Effector memory CD8-positive, alpha-beta T cell (primary cell): ENCODE results near the gene GRB2.
"Not testable (repeated sequence)": the region's sequence is repeated elsewhere in the genome, so short reads cannot be mapped to it uniquely, and the experiment has no call there.

ENCODE experiments used
- ATAC-seq: fragments of 150-1000 bp; cut with Tn5 transposase; replicated peaks from 2 replicates; pipeline ENCODE4 v1.10.0; 2021; ENCODE audit warnings: mild to moderate bottlenecking, moderate library complexity
- DNase-seq, 3 experiments: peaks; one replicate each; pipeline ENCODE4 v3.0.0; 2021
- H3K27ac Mint-ChIP-seq, 2 donors: one replicate each; pipeline ENCODE4 v1.8.0; 2022; ENCODE audit warnings: mild to moderate bottlenecking in 2 of 2, mixed read lengths in 2 of 2, moderate library complexity in 2 of 2
- H3K27me3 Mint-ChIP-seq, 2 donors: one replicate each; pipeline ENCODE4 v1.8.0; 2022; ENCODE audit warnings: mixed read lengths in 2 of 2
- H3K36me3 Mint-ChIP-seq: one replicate; pipeline ENCODE4 v1.8.0; 2022; ENCODE audit warnings: mild to moderate bottlenecking, moderate library complexity, mixed read lengths; ENCODE audit not compliant: insufficient read depth
- H3K4me1 Mint-ChIP-seq, 2 donors: one replicate each; pipeline ENCODE4 v1.8.0; 2022; ENCODE audit warnings: low read depth in 2 of 2, mixed read lengths in 2 of 2
- H3K4me3 Mint-ChIP-seq, 2 donors: one replicate each; pipeline ENCODE4 v1.8.0; 2022; ENCODE audit warnings: mild to moderate bottlenecking in 2 of 2, mixed read lengths in 2 of 2, moderate library complexity in 2 of 2
- H3K9me3 Mint-ChIP-seq, 2 donors: one replicate each; pipeline ENCODE4 v1.8.0; 2022; ENCODE audit warnings: mixed read lengths in 2 of 2

GRB2 gene

DNA sequence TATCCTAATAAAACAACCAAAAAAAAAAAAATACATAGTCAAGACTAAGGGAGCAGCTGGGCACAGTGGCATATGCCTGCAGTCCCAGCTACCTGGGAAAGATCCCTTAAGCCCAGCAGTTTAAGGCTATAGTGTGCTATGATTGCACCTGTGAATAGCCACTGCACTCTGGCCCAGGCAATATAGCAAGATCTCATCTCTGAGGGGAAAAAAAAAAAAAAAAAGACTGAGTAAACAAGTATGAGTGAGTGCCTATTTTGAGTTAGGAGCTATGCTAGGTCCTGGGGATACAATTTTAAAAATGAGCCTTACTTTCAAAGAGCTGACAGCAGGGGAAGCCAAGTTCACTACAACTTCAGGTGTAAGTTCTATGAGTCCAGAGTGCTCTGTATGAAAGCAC, 55.4 kb downstream of the GRB2 start:
- peaks cover 13% of the 10 kb centered on the region for H3K36me3 Mint-ChIP-seq
- no peaks in the 10 kb centered on the region for H3K9me3 Mint-ChIP-seq
- H3K27ac Mint-ChIP-seq, result no peak overlapping the region
- H3K4me3 Mint-ChIP-seq, result no peak overlapping the region
- no peaks in the 10 kb centered on the region for H3K27me3 Mint-ChIP-seq
- H3K4me1 Mint-ChIP-seq, result peaks cover 49 to 74% of the 10 kb centered on the region in 2 donors
- ATAC-seq (no peak), DNase-seq (no peak)

DNA sequence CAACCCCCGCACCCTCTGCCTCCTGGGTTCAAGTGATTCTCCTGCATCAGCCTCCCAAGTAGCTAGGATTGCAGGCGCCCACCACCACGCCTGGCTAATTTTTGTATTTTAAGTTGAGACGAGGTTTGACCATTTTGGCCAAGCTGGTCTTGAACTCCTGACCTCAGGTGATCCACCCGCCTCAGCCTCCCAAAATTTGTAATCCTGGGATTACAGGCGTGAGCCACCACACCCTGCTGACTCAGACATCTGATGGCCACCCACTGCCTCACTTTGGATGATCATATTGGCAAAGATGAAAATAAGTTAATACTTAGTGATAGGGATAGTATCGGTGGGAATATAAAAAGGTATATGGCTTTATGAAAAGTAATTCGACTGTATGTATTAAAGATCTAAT, 55.9 kb downstream of the GRB2 start:
- Mint-ChIP-seq H3K27me3 (no peaks in the 10 kb centered on the region), H3K4me3 (no peak overlapping the region), H3K27ac (no peak overlapping the region), H3K9me3 (no peaks in the 10 kb centered on the region), H3K4me1 (peaks cover 49 to 76% of the 10 kb centered on the region in 2 donors), H3K36me3 (peaks cover 13% of the 10 kb centered on the region)
- DNase-seq (no peak), ATAC-seq (no peak)

DNA sequence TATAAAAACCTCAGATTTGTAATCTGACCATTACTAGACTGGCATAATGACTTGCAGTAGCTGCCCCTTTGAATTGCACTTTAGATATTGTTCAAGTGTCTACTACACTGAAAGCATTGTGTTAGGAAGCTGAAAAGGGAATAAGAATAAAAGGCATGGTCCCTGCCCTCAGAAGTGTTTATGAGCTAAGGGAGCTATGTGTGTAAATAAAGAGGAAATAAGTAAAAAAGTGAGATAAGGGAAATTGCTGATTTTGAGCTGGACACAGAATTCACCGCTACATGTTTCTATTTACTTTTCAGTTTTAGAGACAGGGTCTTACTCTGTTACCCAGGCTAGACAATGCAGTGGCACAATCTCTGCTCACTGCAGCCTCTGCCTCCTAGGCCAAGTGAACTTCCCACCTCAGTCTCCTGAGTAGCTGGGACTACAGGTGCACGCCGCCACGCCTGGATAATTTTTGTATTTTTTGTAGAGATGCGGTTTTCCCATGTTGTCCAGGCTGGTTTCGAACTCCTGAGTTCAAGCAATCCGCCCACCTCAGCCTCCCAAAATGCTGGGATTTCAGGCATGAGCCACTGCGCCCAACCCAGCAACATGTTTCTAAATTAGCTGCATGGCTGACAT, 57.0 kb downstream of the GRB2 start:
- H3K27ac Mint-ChIP-seq, result peak overlapping the region; percentile 89 to 91
- peaks cover 54 to 81% of the 10 kb centered on the region in 2 donors for H3K4me1 Mint-ChIP-seq
- H3K4me3 Mint-ChIP-seq, result peak overlapping the region in 1 of 2 donors; percentile 26
- ATAC-seq, result no peak
- H3K27me3 Mint-ChIP-seq, result no peaks in the 10 kb centered on the region
- H3K36me3 Mint-ChIP-seq, result peaks cover 13% of the 10 kb centered on the region
- H3K9me3 Mint-ChIP-seq, result no peaks in the 10 kb centered on the region
- DNase-seq, result no peak

GRCh38 chr17:75346906-75347305, 58.6 kb downstream of the GRB2 start:
- ATAC-seq, result no peak
- H3K4me3 Mint-ChIP-seq, result peak overlapping the region; percentile 63 to 79
- peaks cover 63 to 88% of the 10 kb centered on the region in 2 donors for H3K4me1 Mint-ChIP-seq
- H3K9me3 Mint-ChIP-seq, result no peaks in the 10 kb centered on the region
- H3K36me3 Mint-ChIP-seq, result peaks cover 13% of the 10 kb centered on the region
- no peak for DNase-seq
- H3K27ac Mint-ChIP-seq, result peak overlapping the region; percentile 89 to 91
- no peaks in the 10 kb centered on the region for H3K27me3 Mint-ChIP-seq

- H3K9me3 Mint-ChIP-seq, DNase-seq, H3K27me3 Mint-ChIP-seq, ATAC-seq: not testable (repeated sequence)
- Mint-ChIP-seq H3K27ac (peak overlapping the region; percentile 89 to 91), H3K36me3 (peaks cover 13% of the 10 kb centered on the region), H3K4me3 (peak overlapping the region; percentile 63 to 79), H3K4me1 (peaks cover 63 to 88% of the 10 kb centered on the region in 2 donors)
These were observed 59.1 kb downstream of the GRB2 start for GRCh38 chr17:75346368-75346767.

GRCh38 chr17:75345514-75346167, 59.8 kb downstream of the GRB2 start:
- Mint-ChIP-seq H3K27me3 (no peaks in the 10 kb centered on the region), H3K27ac (peak overlapping the region; percentile 89 to 91), H3K4me3 (peak overlapping the region; percentile 63 to 79), H3K4me1 (peaks cover 60 to 82% of the 10 kb centered on the region in 2 donors), H3K9me3 (no peaks in the 10 kb centered on the region), H3K36me3 (peaks cover 15% of the 10 kb centered on the region)
- ATAC-seq (peak; percentile 75), DNase-seq (peak in 2 of 3 experiments; percentile 7 to 18)

- Mint-ChIP-seq H3K36me3 (peaks cover 15% of the 10 kb centered on the region), H3K4me3 (peak overlapping the region; percentile 79)
These were observed 60.8 kb downstream of the GRB2 start for GRCh38 chr17:75344666-75345065.

GRCh38 chr17:75342996-75343395, 62.5 kb downstream of the GRB2 start:
- H3K27me3 Mint-ChIP-seq, result no peaks in the 10 kb centered on the region
- no peaks in the 10 kb centered on the region for H3K9me3 Mint-ChIP-seq
- ATAC-seq (no peak), DNase-seq (no peak)
- peak overlapping the region; percentile 89 to 91 for H3K27ac Mint-ChIP-seq
- H3K36me3 Mint-ChIP-seq, result peaks cover 15% of the 10 kb centered on the region
- peak overlapping the region; percentile 37 to 79 for H3K4me3 Mint-ChIP-seq
- H3K4me1 Mint-ChIP-seq, result peaks cover 56 to 85% of the 10 kb centered on the region in 2 donors

More at GRCh38 chr17:75344666-75345065, 60.8 kb downstream of the GRB2 start:
- no peaks in the 10 kb centered on the region for H3K9me3 Mint-ChIP-seq
- H3K4me1 Mint-ChIP-seq, result peaks cover 58 to 81% of the 10 kb centered on the region in 2 donors
- ATAC-seq (no peak), DNase-seq (no peak)
- H3K27me3 Mint-ChIP-seq, result no peaks in the 10 kb centered on the region
- peak overlapping the region; percentile 89 to 91 for H3K27ac Mint-ChIP-seq

DNA sequence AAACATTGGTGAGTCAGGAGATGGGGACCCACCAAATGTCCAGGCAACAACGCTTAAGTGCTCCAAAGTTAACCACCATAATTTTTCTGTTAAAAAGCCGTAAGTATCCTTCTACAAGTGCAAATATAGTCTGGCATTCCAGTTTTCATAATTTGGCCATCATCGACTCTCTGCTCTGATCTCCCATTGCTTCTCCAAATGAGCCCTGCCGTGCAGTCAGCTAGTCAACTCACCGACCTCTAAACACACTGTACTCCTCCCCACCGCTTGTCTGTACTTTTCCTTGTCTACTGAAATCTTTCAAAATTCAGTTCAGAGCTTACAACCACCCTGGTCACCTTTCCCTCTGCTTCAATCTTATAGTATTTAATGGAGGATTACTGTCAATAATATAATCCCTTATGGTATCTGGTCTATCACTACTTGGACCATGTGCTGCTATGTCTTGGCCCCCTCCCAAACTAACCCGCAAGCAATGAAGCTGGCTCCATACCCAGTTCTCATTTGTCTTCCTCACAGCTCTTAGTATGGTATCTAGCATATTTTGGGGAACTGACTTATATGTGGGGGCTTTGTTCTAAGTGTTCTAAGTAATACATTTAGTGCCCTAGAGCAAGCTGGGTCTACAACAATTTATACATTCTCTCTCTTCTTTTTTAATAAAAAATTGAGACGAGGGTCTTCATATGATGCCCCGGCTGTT, 63.5 kb downstream of the GRB2 start:
- H3K9me3 Mint-ChIP-seq, result no peaks in the 10 kb centered on the region
- DNase-seq (no peak), ATAC-seq (no peak)
- H3K27me3 Mint-ChIP-seq, result no peaks in the 10 kb centered on the region
- peaks cover 48 to 78% of the 10 kb centered on the region in 2 donors for H3K4me1 Mint-ChIP-seq
- H3K27ac Mint-ChIP-seq, result peak overlapping the region; percentile 7 to 91
- peaks cover 13% of the 10 kb centered on the region for H3K36me3 Mint-ChIP-seq
- H3K4me3 Mint-ChIP-seq, result peak overlapping the region; percentile 5 to 79

GRCh38 chr17:75340631-75341030, 64.8 kb downstream of the GRB2 start:
- DNase-seq (no peak), ATAC-seq (no peak)
- Mint-ChIP-seq H3K4me3 (no peak overlapping the region), H3K27ac (peak overlapping the region in 1 of 2 donors; percentile 44), H3K27me3 (no peaks in the 10 kb centered on the region), H3K36me3 (peaks cover 5% of the 10 kb centered on the region), H3K4me1 (peaks cover 42 to 73% of the 10 kb centered on the region in 2 donors), H3K9me3 (no peaks in the 10 kb centered on the region)

DNA sequence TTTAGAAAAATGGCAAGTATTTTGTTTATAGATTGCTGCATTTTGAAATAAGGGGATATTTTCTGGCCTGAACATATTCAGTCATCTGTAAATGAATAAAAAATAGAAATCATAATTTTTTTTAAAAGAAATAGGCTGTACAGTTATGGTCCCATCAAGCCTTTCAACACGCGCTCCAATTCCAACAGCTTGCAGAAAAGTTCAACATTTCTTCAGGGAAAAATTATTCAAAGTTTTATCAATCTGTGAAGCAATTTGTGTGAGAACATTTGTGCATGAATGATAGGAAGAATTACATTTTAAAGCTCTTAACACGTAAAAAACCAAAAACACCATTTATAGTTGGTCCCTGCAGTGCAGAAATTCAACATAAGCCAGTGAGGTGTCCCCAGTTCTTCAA, 65.5 kb downstream of the GRB2 start:
- Mint-ChIP-seq H3K27me3 (no peaks in the 10 kb centered on the region), H3K27ac (peak overlapping the region; percentile 41 to 44), H3K4me1 (peaks cover 37 to 73% of the 10 kb centered on the region in 2 donors), H3K4me3 (peak overlapping the region; percentile 68 to 70), H3K9me3 (no peaks in the 10 kb centered on the region), H3K36me3 (peaks cover 5% of the 10 kb centered on the region)
- no peak for ATAC-seq
- no peak for DNase-seq

DNA sequence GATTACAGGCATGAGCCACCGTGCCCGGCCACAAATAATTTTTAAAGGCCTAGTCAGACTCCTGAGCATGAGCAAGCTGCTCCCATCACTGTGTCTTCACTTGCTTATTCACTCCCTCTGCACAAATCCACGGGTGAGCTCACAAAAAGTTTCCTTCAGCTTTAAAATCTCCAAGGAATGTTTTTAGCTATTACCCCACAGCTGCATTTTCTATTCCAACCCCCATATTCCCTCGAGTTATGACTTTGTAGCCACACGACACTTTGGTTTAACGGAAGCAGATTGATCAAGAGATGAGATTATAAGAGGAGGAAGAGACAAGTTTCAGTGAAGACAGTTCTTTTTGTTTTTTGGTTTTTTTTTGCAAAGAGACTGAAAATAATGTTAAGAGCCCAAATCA, 67.1 kb downstream of the GRB2 start:
- ATAC-seq, result peak; percentile 52
- H3K4me3 Mint-ChIP-seq, result peak overlapping the region; percentile 68 to 70
- DNase-seq, result no peak
- H3K4me1 Mint-ChIP-seq, result peaks cover 33 to 59% of the 10 kb centered on the region in 2 donors
- no peaks in the 10 kb centered on the region for H3K27me3 Mint-ChIP-seq
- H3K36me3 Mint-ChIP-seq, result peaks cover 5% of the 10 kb centered on the region
- H3K27ac Mint-ChIP-seq, result peak overlapping the region; percentile 41 to 44
- no peaks in the 10 kb centered on the region for H3K9me3 Mint-ChIP-seq

- no peak overlapping the region for H3K4me3 Mint-ChIP-seq
- ATAC-seq, result no peak
- H3K27ac Mint-ChIP-seq, result peak overlapping the region; percentile 26 to 35
- peaks cover 20 to 46% of the 10 kb centered on the region in 2 donors for H3K4me1 Mint-ChIP-seq
- H3K36me3 Mint-ChIP-seq, result peaks cover 7% of the 10 kb centered on the region
- no peaks in the 10 kb centered on the region for H3K9me3 Mint-ChIP-seq
- no peak for DNase-seq
- no peaks in the 10 kb centered on the region for H3K27me3 Mint-ChIP-seq
These were observed 70.2 kb downstream of the GRB2 start for GRCh38 chr17:75335315-75335714.
